RWPE2 (cell line): ENCODE results near the gene CTF1.

Experiments used
- ATAC-seq: fragments of 200-7000 bp; cut with Tn5 transposase; 3 replicates; pipeline ENCODE4 v1.9.1; 2021; ENCODE audit warnings: low read depth
- DNase-seq: peaks from one replicate; pipeline ENCODE4 v3.0.0-alpha.2; 2020; ENCODE audit warnings: low spot score
- H3K27ac ChIP-seq: fragments of 450-650 bp; 2 replicates; pipeline ENCODE4 v1.5.1; 2017; ENCODE audit warnings: mild to moderate bottlenecking; ENCODE audit not compliant: poor library complexity, severe bottlenecking
- H3K27me3 ChIP-seq: fragments of 250-450 bp; sonication (Bioruptor Pico); 2 replicates; pipeline ENCODE4 v1.5.1; 2021; ENCODE audit warnings: mild to moderate bottlenecking, moderate library complexity; ENCODE audit not compliant: insufficient read depth, poor library complexity, severe bottlenecking
- H3K36me3 ChIP-seq: fragments of 250-450 bp; sonication (Bioruptor Pico); 2 replicates; pipeline ENCODE4 v1.5.1; 2020; ENCODE audit warnings: low read depth, mild to moderate bottlenecking, moderate library complexity
- H3K4me1 ChIP-seq: fragments of 250-450 bp; sonication (Bioruptor Pico); 2 replicates; pipeline ENCODE4 v1.5.1; 2021; ENCODE audit warnings: mild to moderate bottlenecking, moderate library complexity; ENCODE audit not compliant: insufficient read depth, poor library complexity, severe bottlenecking
- H3K4me3 ChIP-seq: fragments of 250-450 bp; sonication (Bioruptor Pico); 2 replicates; pipeline ENCODE4 v1.5.1; 2021; ENCODE audit warnings: mild to moderate bottlenecking, moderate library complexity; ENCODE audit not compliant: severe bottlenecking
- H3K9me3 ChIP-seq: fragments of 250-450 bp; sonication (Bioruptor Pico); 2 replicates; pipeline ENCODE4 v1.5.1; 2021; ENCODE audit warnings: mild to moderate bottlenecking, moderate library complexity; ENCODE audit not compliant: severe bottlenecking
- CTCF ChIP-seq: fragments of 450-650 bp; IDR thresholded peaks from one replicate; pipeline ENCODE4 v1.5.1; 2017; ENCODE audit warnings: mild to moderate bottlenecking, moderate library complexity; ENCODE audit not compliant: poor library complexity, severe bottlenecking

Gene CTF1

GRCh38 chr16:30893417-30893743, 3.0 kb upstream of the CTF1 start:
- Histone ChIP-seq H3K4me3 (peak overlapping the region; percentile 82), H3K9me3 (no peaks in the 10 kb centered on the region), H3K27ac (peak overlapping the region; percentile 92), H3K4me1 (peaks cover 21% of the 10 kb centered on the region), H3K27me3 (no peaks in the 10 kb centered on the region), H3K36me3 (peaks cover 22% of the 10 kb centered on the region)
- ATAC-seq (no peak), DNase-seq (no peak)
- no peak for TF ChIP-seq CTCF

DNA sequence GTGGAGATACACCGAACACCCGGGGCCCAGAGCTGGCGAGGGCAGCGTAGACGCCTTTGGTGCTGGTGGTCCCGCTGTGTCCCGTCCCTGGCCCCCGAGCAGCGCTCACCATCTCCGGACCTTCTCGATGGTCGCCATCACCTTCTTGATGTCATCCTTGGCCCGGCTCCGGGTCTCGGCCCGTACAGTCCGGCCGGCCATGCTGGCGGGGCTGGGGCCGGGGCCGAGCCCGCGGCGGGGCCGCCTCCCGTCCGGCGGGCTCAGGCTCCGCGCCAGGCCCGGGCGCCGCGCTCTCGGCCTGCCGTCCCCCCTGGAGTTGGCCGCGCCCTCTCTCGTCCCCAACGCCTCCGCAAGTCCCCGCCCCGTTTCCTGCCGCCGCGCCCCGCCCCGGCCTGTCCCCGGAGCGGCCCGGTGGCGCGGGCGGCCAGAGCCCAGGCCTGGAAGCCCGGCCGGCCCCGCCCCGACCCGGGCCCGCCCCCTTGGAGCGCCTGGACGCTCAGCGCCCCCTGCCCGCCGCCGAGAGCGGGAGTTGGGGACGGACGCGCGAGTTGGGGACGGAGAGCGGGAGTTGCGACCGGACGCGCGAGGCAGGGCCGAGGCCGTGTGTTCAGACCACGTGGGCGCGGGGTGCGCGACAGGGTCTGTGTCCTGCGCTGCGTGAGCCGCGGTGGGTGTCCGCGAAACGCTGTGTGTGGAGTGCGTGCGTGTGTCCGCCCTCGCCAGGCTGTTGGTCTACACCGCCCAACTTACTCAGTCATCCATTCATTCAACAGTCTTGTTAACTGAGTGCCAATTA, 2.5 kb upstream of the CTF1 start, which contains the start of gene BCL7C:
BCL7C (minus strand) TSS at position 334 of the 796 bp plus-strand sequence; CDS start at position 201, 133 bp downstream.
- Histone ChIP-seq H3K36me3 (peaks cover 16% of the 10 kb centered on the region), H3K4me3 (peak within 1 kb of the TSS; percentile 82), H3K27ac (peak within 1 kb of the TSS; percentile 92), H3K27me3 (no peaks in the 10 kb centered on the region), H3K4me1 (peaks cover 21% of the 10 kb centered on the region), H3K9me3 (no peaks in the 10 kb centered on the region)
- DNase-seq: peak; percentile 90
- ATAC-seq: peak; percentile 65
- peak; percentile 80 for TF ChIP-seq CTCF

- Histone ChIP-seq H3K4me3 (peak overlapping the region; percentile 82), H3K36me3 (peaks cover 10% of the 10 kb centered on the region), H3K27ac (peak overlapping the region; percentile 92), H3K4me1 (peaks cover 21% of the 10 kb centered on the region), H3K27me3 (no peaks in the 10 kb centered on the region), H3K9me3 (no peaks in the 10 kb centered on the region)
- ATAC-seq: no peak
- no peak for TF ChIP-seq CTCF
- DNase-seq: no peak
Observed at GRCh38 chr16:30894540-30895368, 1.7 kb upstream of the CTF1 start.

DNA sequence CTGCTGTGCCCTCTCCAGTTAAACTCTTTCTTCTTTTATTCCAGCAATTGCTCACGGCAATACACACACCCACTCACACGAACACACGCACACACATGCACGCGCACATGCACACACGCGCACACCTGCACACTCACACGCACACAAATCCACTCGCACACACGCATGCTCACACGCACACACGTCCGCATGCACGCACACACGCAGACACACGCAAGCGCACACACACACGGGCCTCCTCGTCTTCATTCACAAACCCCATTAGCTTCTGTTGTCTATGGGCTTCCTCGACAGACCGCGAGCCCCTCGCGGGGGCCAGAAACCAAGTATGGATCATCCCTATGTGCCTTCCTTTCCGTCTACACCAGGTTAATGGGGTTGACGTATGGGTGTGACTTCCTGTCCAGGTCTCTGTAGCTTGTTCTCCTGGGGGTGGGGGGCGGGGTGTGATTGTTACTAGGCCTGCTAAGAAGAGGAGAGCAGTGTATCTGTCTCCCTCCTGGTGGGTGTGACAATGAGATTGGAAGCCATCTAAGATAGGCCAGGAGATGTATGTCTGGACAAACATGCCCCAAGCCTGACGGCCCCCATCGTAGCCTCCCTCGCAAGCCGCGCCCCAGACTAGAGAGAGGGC, 670 bp upstream of the CTF1 start:
- no peak for ATAC-seq
- Histone ChIP-seq H3K27me3 (no peaks in the 10 kb centered on the region), H3K9me3 (no peaks in the 10 kb centered on the region), H3K36me3 (peaks cover 6% of the 10 kb centered on the region), H3K4me1 (peaks cover 21% of the 10 kb centered on the region), H3K4me3 (peak overlapping the region; percentile 63), H3K27ac (peak overlapping the region; percentile 92)
- TF ChIP-seq CTCF: no peak
- DNase-seq: no peak
